Neural progenitor cell (in vitro differentiated cells): ENCODE data around the gene DSCAML1. TPM values are rescaled to one million over a fixed set of nuclear protein-coding genes. Genes with fewer than 3 reads are reported as not detected.

Source experiments
- DNase-seq: peaks from one replicate; pipeline ENCODE4 v3.0.0-alpha.2; 2016; ENCODE audit warnings: low spot score
- H2AFZ ChIP-seq: fragments of 200-600 bp; sonication (generic); replicated peaks from 2 replicates; pipeline ENCODE4 v1.6.1; 2016; ENCODE audit warnings: antibody characterized with exemption
- H3F3A ChIP-seq: fragments of 200-600 bp; sonication (generic); 2 replicates; pipeline ENCODE4 v1.6.1; 2016; ENCODE audit warnings: antibody characterized with exemption, low read depth
- H3K27ac ChIP-seq: fragments of 200-600 bp; sonication (generic); 2 replicates; pipeline ENCODE4 v1.5.1; 2016; ENCODE audit warnings: mild to moderate bottlenecking
- H3K27me3 ChIP-seq: fragments of 200-600 bp; sonication (generic); 2 replicates; pipeline ENCODE4 v1.6.1; 2016; ENCODE audit warnings: mild to moderate bottlenecking, moderate library complexity
- H3K36me3 ChIP-seq: fragments of 200-600 bp; sonication (generic); 2 replicates; pipeline ENCODE4 v1.5.1; 2016
- H3K4me1 ChIP-seq: fragments of 200-600 bp; sonication (generic); 2 replicates; pipeline ENCODE4 v1.6.1; 2016; ENCODE audit warnings: mixed run types
- H3K4me2 ChIP-seq: fragments of 200-600 bp; sonication (generic); 2 replicates; pipeline ENCODE4 v1.6.1; 2016
- H3K4me3 ChIP-seq: fragments of 200-600 bp; sonication (generic); 2 replicates; pipeline ENCODE4 v1.5.1; 2016
- H3K79me2 ChIP-seq: fragments of 200-600 bp; sonication (generic); 2 replicates; pipeline ENCODE4 v1.6.1; 2016; ENCODE audit warnings: low read depth
- H3K9ac ChIP-seq: fragments of 200-600 bp; sonication (generic); 2 replicates; pipeline ENCODE4 v1.6.1; 2016
- H3K9me3 ChIP-seq: fragments of 200-600 bp; sonication (generic); 2 replicates; pipeline ENCODE4 v1.5.1; 2016; ENCODE audit warnings: low read depth
- H4K20me1 ChIP-seq: fragments of 200-600 bp; sonication (generic); 2 replicates; pipeline ENCODE4 v1.6.1; 2016; ENCODE audit warnings: low read depth
- H3K27ac Mint-ChIP-seq: 3 replicates; pipeline ENCODE4 v1.8.0; 2021; ENCODE audit warnings: mixed read lengths
- H3K27me3 Mint-ChIP-seq: 2 replicates; pipeline ENCODE4 v1.8.0; 2022; ENCODE audit warnings: low read depth, mild to moderate bottlenecking, inconsistent platforms, moderate library complexity, mixed read lengths; ENCODE audit not compliant: insufficient read depth
- H3K36me3 Mint-ChIP-seq: 3 replicates; pipeline ENCODE4 v1.8.0; 2021; ENCODE audit warnings: mixed read lengths
- H3K4me1 Mint-ChIP-seq: 3 replicates; pipeline ENCODE4 v1.8.0; 2021; ENCODE audit warnings: mixed read lengths
- H3K4me3 Mint-ChIP-seq: 3 replicates; pipeline ENCODE4 v1.8.0; 2021; ENCODE audit warnings: mild to moderate bottlenecking, moderate library complexity, mixed read lengths
- H3K9me3 Mint-ChIP-seq: 3 replicates; pipeline ENCODE4 v1.8.0; 2020; ENCODE audit warnings: mixed read lengths
- CTCF ChIP-seq: fragments of 200-600 bp; sonication (generic); IDR thresholded peaks from 2 replicates; pipeline ENCODE4 v1.5.1; 2017; ENCODE audit warnings: antibody characterized with exemption, mild to moderate bottlenecking
- EZH2 ChIP-seq: fragments of 200-600 bp; sonication (generic); IDR thresholded peaks from 2 replicates; pipeline ENCODE4 v1.6.1; 2017; ENCODE audit warnings: antibody characterized with exemption, mild to moderate bottlenecking, moderate library complexity
- EZH2phosphoT487 ChIP-seq: fragments of 200-600 bp; sonication (generic); IDR thresholded peaks from 2 replicates; pipeline ENCODE4 v1.6.1; 2017; ENCODE audit warnings: antibody characterized with exemption
- total RNA-seq: library from RNA; depleted of rRNA; stranded (reverse); fragments of >200 nt; gene quantifications from 2 replicates; pipeline ENCODE4 v1.2.3, GENCODE V29; 2015; ENCODE audit warnings: low replicate concordance

DSCAML1 gene, protein sequence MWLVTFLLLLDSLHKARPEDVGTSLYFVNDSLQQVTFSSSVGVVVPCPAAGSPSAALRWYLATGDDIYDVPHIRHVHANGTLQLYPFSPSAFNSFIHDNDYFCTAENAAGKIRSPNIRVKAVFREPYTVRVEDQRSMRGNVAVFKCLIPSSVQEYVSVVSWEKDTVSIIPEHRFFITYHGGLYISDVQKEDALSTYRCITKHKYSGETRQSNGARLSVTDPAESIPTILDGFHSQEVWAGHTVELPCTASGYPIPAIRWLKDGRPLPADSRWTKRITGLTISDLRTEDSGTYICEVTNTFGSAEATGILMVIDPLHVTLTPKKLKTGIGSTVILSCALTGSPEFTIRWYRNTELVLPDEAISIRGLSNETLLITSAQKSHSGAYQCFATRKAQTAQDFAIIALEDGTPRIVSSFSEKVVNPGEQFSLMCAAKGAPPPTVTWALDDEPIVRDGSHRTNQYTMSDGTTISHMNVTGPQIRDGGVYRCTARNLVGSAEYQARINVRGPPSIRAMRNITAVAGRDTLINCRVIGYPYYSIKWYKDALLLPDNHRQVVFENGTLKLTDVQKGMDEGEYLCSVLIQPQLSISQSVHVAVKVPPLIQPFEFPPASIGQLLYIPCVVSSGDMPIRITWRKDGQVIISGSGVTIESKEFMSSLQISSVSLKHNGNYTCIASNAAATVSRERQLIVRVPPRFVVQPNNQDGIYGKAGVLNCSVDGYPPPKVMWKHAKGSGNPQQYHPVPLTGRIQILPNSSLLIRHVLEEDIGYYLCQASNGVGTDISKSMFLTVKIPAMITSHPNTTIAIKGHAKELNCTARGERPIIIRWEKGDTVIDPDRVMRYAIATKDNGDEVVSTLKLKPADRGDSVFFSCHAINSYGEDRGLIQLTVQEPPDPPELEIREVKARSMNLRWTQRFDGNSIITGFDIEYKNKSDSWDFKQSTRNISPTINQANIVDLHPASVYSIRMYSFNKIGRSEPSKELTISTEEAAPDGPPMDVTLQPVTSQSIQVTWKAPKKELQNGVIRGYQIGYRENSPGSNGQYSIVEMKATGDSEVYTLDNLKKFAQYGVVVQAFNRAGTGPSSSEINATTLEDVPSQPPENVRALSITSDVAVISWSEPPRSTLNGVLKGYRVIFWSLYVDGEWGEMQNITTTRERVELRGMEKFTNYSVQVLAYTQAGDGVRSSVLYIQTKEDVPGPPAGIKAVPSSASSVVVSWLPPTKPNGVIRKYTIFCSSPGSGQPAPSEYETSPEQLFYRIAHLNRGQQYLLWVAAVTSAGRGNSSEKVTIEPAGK (N-terminal part only)
- 0.06 TPM in 2 replicates for total RNA-seq

DNA sequence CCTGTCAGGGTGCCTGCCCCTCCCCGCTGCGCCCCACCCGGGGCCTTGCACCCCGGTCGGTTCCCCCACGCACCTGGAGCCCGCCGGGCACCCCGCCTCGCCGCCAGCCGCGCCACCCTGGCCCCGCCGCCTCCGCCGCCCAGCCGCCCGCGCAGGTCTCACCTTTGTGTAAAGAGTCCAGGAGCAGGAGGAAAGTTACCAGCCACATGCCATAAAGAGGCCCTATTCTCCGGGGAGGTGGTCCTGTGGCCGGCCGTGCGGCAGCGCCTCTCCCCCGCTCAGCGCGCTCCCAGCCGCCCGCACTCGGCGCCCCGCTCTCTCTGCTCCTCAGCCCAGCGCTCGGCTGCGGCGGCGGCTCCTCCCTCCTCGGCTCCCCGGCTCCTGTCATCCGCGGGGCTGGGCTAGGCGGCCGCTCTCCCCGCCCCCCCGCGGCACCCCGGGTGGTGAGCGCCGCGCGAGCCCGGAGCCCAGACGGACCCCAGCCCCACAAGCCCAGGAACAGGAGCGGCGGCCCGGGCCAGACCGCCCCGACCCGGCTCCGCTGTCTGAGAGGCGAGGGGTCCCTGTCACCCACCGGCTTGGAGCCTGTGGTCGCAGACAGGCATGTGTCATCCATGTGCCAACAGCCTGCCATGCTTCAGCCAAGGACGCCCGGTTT is at the start of gene DSCAML1:
DSCAML1 (minus strand) TSS at position 345 of the 658 bp plus-strand sequence; CDS start at position 208, 137 bp downstream.
- DNase-seq = peak; percentile 75
- peaks cover 26% of the 10 kb centered on the region for H3K4me1 Mint-ChIP-seq
- H3K4me1 ChIP-seq = peaks cover 15% of the 10 kb centered on the region
- H3F3A ChIP-seq = peaks cover 4% of the 10 kb centered on the region
- TF ChIP-seq CTCF (no peak), EZH2phosphoT487 (peak; percentile 56), EZH2 (peak; percentile 53)
- H3K27ac ChIP-seq = no peak within 1 kb of the TSS
- H4K20me1 ChIP-seq = peaks cover 25% of the 10 kb centered on the region
- peak within 1 kb of the TSS; percentile 92 for H3K4me2 ChIP-seq
- no peaks in the 10 kb centered on the region for H3K36me3 Mint-ChIP-seq
- H3K9me3 Mint-ChIP-seq = no peaks in the 10 kb centered on the region
- H3K9ac ChIP-seq = no peak within 1 kb of the TSS
- peak within 1 kb of the TSS; percentile 51 for H3K4me3 ChIP-seq
- H3K27ac Mint-ChIP-seq = peak within 1 kb of the TSS; percentile 47
- peak within 1 kb of the TSS; percentile 38 for H2AFZ ChIP-seq
- H3K79me2 ChIP-seq = no peaks in the 10 kb centered on the region
- no peaks in the 10 kb centered on the region for H3K36me3 ChIP-seq
- no peaks in the 10 kb centered on the region for H3K9me3 ChIP-seq
- peaks cover 98% of the 10 kb centered on the region for H3K27me3 ChIP-seq
- H3K27me3 Mint-ChIP-seq = peaks cover 62% of the 10 kb centered on the region
- peak within 1 kb of the TSS; percentile 76 for H3K4me3 Mint-ChIP-seq

DNA sequence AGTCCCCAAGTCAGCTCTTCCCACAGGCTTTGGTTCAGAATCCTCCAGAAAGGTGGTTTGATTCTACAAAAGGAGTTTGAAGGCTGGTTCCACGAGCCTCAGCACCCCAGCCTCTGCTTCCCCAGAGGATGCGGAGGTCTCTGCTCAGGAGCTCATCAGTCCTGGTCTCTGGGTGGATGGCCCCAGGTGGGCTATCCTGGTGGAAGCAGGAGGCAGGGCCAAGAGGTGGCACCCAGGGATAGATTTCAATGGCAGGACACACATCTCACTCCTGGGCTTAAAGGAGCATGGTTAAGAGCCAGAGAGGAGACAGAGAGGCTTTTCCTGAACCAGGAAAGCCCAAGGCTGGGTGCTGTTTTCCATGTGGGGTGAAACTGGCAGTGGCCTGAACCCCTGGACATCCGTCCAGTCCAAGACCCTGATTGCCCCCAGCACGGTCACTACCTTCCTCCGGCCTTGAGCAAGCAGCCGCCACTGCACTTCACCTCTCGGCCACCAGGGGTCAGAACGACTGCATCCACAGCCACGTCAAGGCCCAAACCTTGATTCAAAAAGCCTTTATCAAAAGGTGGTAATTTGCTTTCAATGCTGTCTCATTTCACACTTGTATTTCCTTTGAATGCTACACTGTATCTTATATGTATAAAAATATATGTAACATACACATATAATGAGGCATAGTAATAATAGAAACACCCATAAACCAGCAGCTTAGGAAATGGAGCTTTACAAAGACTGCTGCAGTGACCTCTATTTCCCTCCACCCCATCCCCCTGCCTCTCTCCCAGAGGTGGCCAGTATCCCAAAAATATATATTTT is 46.9 kb upstream of the DSCAML1 start:
- Histone ChIP-seq H3K4me1 (no peaks in the 10 kb centered on the region), H3K36me3 (no peaks in the 10 kb centered on the region), H4K20me1 (peaks cover 29% of the 10 kb centered on the region), H3K79me2 (no peaks in the 10 kb centered on the region), H3K4me3 (no peak overlapping the region), H3K9ac (no peak overlapping the region), H3K27ac (no peak overlapping the region), H2AFZ (no peak overlapping the region), H3K9me3 (no peaks in the 10 kb centered on the region), H3F3A (no peaks in the 10 kb centered on the region), H3K4me2 (no peak overlapping the region), H3K27me3 (no peaks in the 10 kb centered on the region)
- DNase-seq = peak; percentile 75
- peak; percentile 93 for TF ChIP-seq CTCF
- TF ChIP-seq EZH2phosphoT487 = no peak
- Mint-ChIP-seq H3K9me3 (no peaks in the 10 kb centered on the region), H3K4me3 (no peak overlapping the region), H3K36me3 (no peaks in the 10 kb centered on the region), H3K27ac (no peak overlapping the region), H3K4me1 (no peaks in the 10 kb centered on the region), H3K27me3 (no peaks in the 10 kb centered on the region)
